ENCODE measurements around the gene CXCR3.
"Not testable (repeated sequence)": the region's sequence is repeated elsewhere in the genome, so short reads cannot be mapped to it uniquely, and the experiment has no call there.

CXCR3 gene

GRCh38 chrX:71603618-71604017, 14.7 kb downstream of the CXCR3 start:
- no peaks in the 10 kb centered on the region for H3K4me1 ChIP-seq (ENCODE audit: low read depth, poor library complexity, severe bottlenecking)
- H3K9ac ChIP-seq, result no peak overlapping the region
- no peak overlapping the region for H3K4me2 ChIP-seq
- no peak for TF ChIP-seq CTCF (conservative IDR thresholded peaks at IDR 0.05; ENCODE audit: low read depth, low read length)
- no peaks in the 10 kb centered on the region for H3K79me2 ChIP-seq (ENCODE audit: insufficient read depth, low read depth)
- no peak overlapping the region for H2AFZ ChIP-seq (ENCODE audit: low read depth)
- H4K20me1 ChIP-seq (ENCODE audit: insufficient read depth), result no peaks in the 10 kb centered on the region
- H3K36me3 ChIP-seq (ENCODE audit: insufficient read depth), result no peaks in the 10 kb centered on the region
- H3K4me3 ChIP-seq (IDR thresholded peaks at IDR 0.05; ENCODE audit: insufficient read depth, low read depth, low read length), result no peak overlapping the region
- H3K27me3 ChIP-seq (ENCODE audit: insufficient read depth, low read depth), result no peaks in the 10 kb centered on the region
- no peak overlapping the region for H3K27ac ChIP-seq

GRCh38 chrX:71599965-71600364, 18.3 kb downstream of the CXCR3 start:
- H3K27ac ChIP-seq, result no peak overlapping the region
- no peaks in the 10 kb centered on the region for H3K4me1 ChIP-seq (ENCODE audit: low read depth, poor library complexity, severe bottlenecking)
- TF ChIP-seq CTCF (conservative IDR thresholded peaks at IDR 0.05; ENCODE audit: low read depth, low read length), result no peak
- no peak overlapping the region for H2AFZ ChIP-seq (ENCODE audit: low read depth)
- H3K27me3 ChIP-seq (ENCODE audit: insufficient read depth, low read depth), result no peaks in the 10 kb centered on the region
- no peaks in the 10 kb centered on the region for H3K36me3 ChIP-seq (ENCODE audit: insufficient read depth)
- H3K9ac ChIP-seq, result no peak overlapping the region
- no peaks in the 10 kb centered on the region for H3K79me2 ChIP-seq (ENCODE audit: insufficient read depth, low read depth)
- no peaks in the 10 kb centered on the region for H4K20me1 ChIP-seq (ENCODE audit: insufficient read depth)
- no peak overlapping the region for H3K4me2 ChIP-seq
- no peak overlapping the region for H3K4me3 ChIP-seq (IDR thresholded peaks at IDR 0.05; ENCODE audit: insufficient read depth, low read depth, low read length)

GRCh38 chrX:71593210-71593609, 25.1 kb downstream of the CXCR3 start:
- not testable (repeated sequence) for H3K79me2 ChIP-seq (ENCODE audit: insufficient read depth, low read depth); H3K4me3 ChIP-seq (IDR thresholded peaks at IDR 0.05; ENCODE audit: insufficient read depth, low read depth, low read length); H3K4me2 ChIP-seq; H3K27me3 ChIP-seq (ENCODE audit: insufficient read depth, low read depth); H2AFZ ChIP-seq (ENCODE audit: low read depth); H3K27ac ChIP-seq; H4K20me1 ChIP-seq (ENCODE audit: insufficient read depth); H3K36me3 ChIP-seq (ENCODE audit: insufficient read depth); H3K9ac ChIP-seq; H3K4me1 ChIP-seq (ENCODE audit: low read depth, poor library complexity, severe bottlenecking)

GRCh38 chrX:71586929-71587328, 31.4 kb downstream of the CXCR3 start:
- TF ChIP-seq CTCF (conservative IDR thresholded peaks at IDR 0.05; ENCODE audit: low read depth, low read length), result no peak
- Histone ChIP-seq H3K4me1 (ENCODE audit: low read depth, poor library complexity, severe bottlenecking) (no peaks in the 10 kb centered on the region), H3K27me3 (ENCODE audit: insufficient read depth, low read depth) (no peaks in the 10 kb centered on the region), H3K79me2 (ENCODE audit: insufficient read depth, low read depth) (no peaks in the 10 kb centered on the region), H4K20me1 (ENCODE audit: insufficient read depth) (no peaks in the 10 kb centered on the region), H3K27ac (no peak overlapping the region), H3K9ac (no peak overlapping the region), H3K36me3 (ENCODE audit: insufficient read depth) (no peaks in the 10 kb centered on the region), H2AFZ (ENCODE audit: low read depth) (no peak overlapping the region), H3K4me2 (no peak overlapping the region), H3K4me3 (IDR thresholded peaks at IDR 0.05; ENCODE audit: insufficient read depth, low read depth, low read length) (no peak overlapping the region)

GRCh38 chrX:71581210-71581609, 37.1 kb downstream of the CXCR3 start:
- Histone ChIP-seq H3K9ac (no peak overlapping the region), H3K27me3 (ENCODE audit: insufficient read depth, low read depth) (no peaks in the 10 kb centered on the region), H4K20me1 (ENCODE audit: insufficient read depth) (no peaks in the 10 kb centered on the region), H3K4me1 (ENCODE audit: low read depth, poor library complexity, severe bottlenecking) (no peaks in the 10 kb centered on the region), H3K36me3 (ENCODE audit: insufficient read depth) (no peaks in the 10 kb centered on the region), H3K4me3 (IDR thresholded peaks at IDR 0.05; ENCODE audit: insufficient read depth, low read depth, low read length) (no peak overlapping the region), H3K27ac (no peak overlapping the region), H3K79me2 (ENCODE audit: insufficient read depth, low read depth) (no peaks in the 10 kb centered on the region), H2AFZ (ENCODE audit: low read depth) (no peak overlapping the region), H3K4me2 (no peak overlapping the region)
- no peak for TF ChIP-seq CTCF (conservative IDR thresholded peaks at IDR 0.05; ENCODE audit: low read depth, low read length)
